Measurements from ENCODE around the gene CCDC149.

The CCDC149 gene

GRCh38 chr4:24778464-24779225 lies 134.2 kb downstream of the CCDC149 start:
- DNase-seq (ENCODE audit: low read depth, low spot score), result no peak

GRCh38 chr4:24777536-24778463 lies 135.0 kb downstream of the CCDC149 start:
- DNase-seq (ENCODE audit: low read depth, low spot score), result no peak

- no peak for DNase-seq (ENCODE audit: low read depth, low spot score)
Observed at GRCh38 chr4:24775750-24776149, 137.1 kb downstream of the CCDC149 start.

- no peak for DNase-seq (ENCODE audit: low read depth, low spot score)
Observed at GRCh38 chr4:24775032-24775605, 137.7 kb downstream of the CCDC149 start.

GRCh38 chr4:24774452-24774851 lies 138.4 kb downstream of the CCDC149 start:
- DNase-seq (ENCODE audit: low read depth, low spot score), result no peak

GRCh38 chr4:24772952-24773351 lies 139.9 kb downstream of the CCDC149 start:
- no peak for DNase-seq (ENCODE audit: low read depth, low spot score)

- no peak for DNase-seq (ENCODE audit: low read depth, low spot score)
Observed at GRCh38 chr4:24772061-24772705, 140.7 kb downstream of the CCDC149 start.

GRCh38 chr4:24771241-24771640 lies 141.6 kb downstream of the CCDC149 start:
- DNase-seq (ENCODE audit: low read depth, low spot score), result no peak

GRCh38 chr4:24770667-24771066 lies 142.2 kb downstream of the CCDC149 start:
- no peak for DNase-seq (ENCODE audit: low read depth, low spot score)

- no peak for DNase-seq (ENCODE audit: low read depth, low spot score)
Observed at GRCh38 chr4:24770032-24770584, 142.7 kb downstream of the CCDC149 start.

- no peak for DNase-seq (ENCODE audit: low read depth, low spot score)
Observed at GRCh38 chr4:24769571-24769970, 143.3 kb downstream of the CCDC149 start.

GRCh38 chr4:24768604-24769003 lies 144.2 kb downstream of the CCDC149 start:
- DNase-seq (ENCODE audit: low read depth, low spot score), result no peak

- no peak for DNase-seq (ENCODE audit: low read depth, low spot score)
Observed at GRCh38 chr4:24768006-24768405, 144.8 kb downstream of the CCDC149 start.

- DNase-seq (ENCODE audit: low read depth, low spot score), result no peak
Observed at GRCh38 chr4:24765376-24765988, 147.4 kb downstream of the CCDC149 start.

- no peak for DNase-seq (ENCODE audit: low read depth, low spot score)
Observed at GRCh38 chr4:24764345-24764744, 148.5 kb downstream of the CCDC149 start.

GRCh38 chr4:24763631-24764297 lies 149.1 kb downstream of the CCDC149 start:
- DNase-seq (ENCODE audit: low read depth, low spot score), result peak; percentile 29

Measured in ELF-1 (cell line).